Stimulated activated CD8-positive, alpha-beta memory T cell treated with anti-CD3 and anti-CD28 coated beads, Interleukin-7, amount 100 ng/mL, for 1 hour (primary cell): ENCODE results near the gene MAP3K14.

Experiments used
- DNase-seq, 2 donors: peaks; one replicate each; pipeline ENCODE4 v3.0.0-alpha.2; 2020; ENCODE audit warnings: low read depth in 2 of 2

Gene MAP3K14

GRCh38 chr17:45235416-45236281, 81.2 kb downstream of the MAP3K14 start:
- DNase-seq = peak; percentile 61 to 65

GRCh38 chr17:45234641-45235415, 82.0 kb downstream of the MAP3K14 start:
- DNase-seq = no peak

DNA sequence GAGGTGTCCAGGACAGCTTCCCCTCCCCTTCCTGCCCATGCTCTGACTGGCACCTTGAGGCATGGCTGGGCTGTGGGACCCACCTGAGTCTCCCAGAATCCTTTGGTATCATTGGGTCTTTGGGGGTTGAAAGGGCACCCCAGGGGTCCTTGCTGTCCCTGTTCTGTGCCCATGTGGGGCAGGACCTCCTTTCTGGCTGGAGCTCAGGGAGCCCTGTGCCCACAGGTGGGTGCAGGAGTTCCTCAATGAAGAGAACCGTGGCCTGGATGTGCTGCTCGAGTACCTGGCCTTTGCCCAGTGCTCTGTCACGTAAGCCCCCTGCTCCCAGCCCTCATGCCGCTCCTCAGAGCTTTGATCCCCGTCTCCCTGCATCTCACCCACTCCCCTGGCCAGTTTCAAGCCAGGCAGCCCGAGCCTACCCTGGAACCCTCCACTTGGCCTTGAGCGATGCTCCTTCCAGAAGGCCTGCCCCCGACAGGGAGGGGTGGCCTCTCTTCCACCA, 83.3 kb downstream of the MAP3K14 start:
- no peak for DNase-seq

DNA sequence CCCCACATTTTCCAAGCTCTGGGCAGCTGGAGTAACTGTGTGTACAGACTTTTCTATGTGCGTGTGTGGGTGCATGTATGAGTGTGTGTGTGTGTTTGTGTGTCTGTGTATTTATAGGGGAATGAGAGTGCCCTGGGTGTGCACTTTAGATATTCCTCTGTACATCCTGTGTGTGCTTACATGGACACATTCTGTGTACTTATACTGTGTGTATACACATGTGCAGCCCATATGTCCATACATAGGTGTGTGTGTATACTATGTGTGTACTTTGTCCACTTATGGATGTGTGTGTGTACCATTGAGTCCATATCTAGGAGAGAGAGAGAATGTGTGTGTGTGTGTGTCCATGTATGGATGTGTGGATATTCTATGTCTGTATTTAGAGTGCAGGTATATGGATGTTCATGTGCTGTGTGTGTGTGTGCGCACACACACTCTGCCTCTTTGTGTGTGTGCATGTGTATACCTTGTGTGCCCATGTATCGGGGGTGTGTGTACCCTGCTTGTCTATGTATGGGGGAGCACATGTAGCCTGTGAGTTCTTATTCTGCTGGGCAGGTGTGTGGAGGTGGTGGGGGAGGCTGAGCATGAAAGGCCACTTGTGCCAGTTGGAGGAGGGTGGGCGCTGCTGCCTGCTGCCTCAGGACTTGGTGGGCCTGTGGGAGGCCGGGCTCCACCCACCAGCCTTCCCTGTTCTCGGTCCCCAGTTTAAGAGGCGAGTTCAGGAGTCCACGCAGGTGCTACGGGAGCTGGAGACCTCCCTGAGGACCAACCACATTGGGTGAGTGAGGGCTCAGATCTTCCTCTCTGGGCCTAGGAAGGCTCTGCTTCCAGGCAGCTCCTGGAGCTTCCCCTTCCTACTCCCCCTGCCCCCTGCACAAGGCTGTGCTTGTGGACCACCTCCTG, 84.1 kb downstream of the MAP3K14 start:
- no peak for DNase-seq

GRCh38 chr17:45231481-45232116, 85.2 kb downstream of the MAP3K14 start:
- no peak for DNase-seq

DNA sequence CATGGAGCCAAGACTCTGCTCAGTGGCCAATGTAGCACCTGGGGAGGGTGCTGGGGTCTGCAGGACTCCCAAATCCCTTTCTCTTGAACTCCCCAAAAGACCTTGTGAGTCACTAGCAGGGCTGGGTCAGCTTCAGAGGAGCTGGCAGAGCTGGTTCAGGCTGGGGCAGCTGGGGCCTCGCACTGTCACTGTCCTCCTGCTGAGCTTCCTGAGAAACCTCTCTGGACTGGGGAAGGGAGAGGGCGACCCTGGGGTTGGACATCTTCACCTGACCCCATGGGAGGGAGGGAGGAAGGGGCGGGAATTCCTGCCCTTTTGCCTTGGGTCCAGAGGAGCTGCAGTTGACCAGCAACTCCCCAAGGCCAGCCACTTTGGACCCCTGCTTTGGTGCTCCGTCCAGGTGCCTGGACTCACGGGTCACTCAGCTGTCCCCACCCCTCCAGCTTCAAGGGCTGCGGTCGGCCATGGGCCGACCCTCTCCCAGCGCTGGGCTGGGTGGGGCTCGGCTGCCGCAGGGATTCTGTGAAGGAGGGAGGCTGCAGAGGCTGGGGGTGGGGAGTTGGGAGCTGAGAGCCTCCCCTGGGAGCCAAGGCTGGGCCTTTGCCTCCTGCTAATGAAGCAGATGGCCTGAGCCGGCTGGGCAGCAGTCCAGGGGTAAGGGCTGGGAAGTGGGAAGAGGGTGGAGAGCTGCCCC, 85.9 kb downstream of the MAP3K14 start:
- no peak for DNase-seq

DNA sequence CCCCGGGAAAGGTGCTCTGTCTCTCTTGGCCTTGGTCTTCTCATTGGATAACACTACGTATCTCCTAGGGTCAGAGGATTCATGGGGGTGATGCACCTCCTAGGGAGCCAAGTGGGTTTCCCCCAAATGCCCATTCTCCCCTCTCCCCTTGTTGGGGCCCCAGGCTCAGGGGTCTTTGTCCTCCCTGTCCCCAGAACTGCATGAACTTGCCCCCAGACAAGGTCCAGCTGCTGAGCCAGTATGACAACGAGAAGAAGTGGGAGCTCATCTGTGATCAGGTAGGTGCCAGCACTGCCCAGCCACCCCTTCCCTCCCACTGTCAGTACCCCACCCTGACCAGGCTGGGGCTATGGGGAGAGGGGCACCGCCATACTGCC, 86.4 kb downstream of the MAP3K14 start:
- no peak for DNase-seq

DNA sequence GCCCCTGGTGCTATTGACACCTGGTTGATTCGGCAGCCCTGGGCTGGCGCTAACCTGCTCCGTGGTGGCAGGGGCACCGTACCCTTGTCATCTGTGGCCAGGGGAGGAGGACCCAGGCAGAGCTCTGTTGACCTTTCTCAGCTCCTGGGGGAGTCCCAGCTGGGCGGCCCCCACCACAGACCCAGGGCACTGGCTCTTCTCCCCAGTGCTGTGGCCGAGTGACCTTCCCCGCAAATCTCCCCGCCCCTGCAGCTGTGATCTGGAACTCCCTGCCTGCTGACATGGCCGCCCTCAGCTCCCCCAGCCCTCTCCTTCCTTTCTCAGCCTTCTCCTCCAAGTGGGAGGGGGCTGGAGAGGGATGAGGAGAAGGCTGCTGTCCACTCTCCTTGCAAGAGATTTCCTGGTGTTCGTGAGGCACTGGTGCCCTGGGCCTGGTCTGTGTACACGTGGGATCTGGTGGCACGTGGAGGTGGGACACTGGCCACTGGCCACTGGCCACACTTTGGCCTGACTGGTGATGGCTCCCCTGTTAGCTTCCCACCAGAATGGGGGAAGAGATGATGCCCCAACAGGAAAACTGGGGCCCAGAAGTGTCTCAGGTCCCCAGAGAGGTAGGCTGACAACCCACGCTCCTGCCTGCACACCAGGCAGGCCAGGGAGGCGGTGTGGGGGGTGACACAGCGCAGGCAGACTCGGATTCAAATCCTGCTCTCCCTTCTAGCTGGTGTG, 87.0 kb downstream of the MAP3K14 start:
- no peak for DNase-seq

DNA sequence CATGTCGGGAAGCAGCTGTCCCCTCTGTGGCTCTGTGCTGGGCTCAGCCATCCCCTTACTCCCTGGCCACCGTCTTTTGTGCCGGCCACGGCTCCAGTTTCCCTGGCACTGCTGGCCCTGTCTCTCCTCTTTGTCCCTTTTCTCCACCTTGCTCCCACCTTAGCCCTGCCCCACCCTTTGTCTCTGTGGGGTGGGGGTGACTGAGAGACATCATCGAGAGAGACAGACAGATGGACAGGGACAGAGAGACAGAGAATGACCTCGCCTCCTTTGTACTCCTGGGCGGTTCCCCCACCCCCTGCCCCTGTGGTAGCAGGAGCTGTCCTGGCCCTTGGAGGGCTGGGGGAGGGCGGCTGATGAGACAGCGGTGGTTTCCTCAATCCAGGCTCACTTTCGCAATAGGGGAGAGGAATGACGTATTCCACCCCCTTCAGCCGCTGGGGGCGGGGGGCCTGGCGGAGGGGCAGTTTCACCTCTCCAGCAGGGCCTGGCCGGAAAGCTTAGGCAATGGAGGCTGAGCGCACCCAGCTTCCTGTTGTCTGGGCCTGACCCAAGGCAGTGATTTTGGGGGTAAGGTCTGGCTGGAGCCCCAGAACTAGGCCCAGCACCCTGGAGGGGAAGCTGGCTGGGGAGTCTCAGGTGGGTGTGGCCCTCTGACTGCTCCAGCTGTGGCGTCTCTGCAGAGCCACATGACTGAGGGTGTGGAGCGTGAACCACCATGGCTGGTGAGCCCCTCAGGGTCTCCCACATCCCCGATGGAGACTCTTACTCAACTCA, 87.9 kb downstream of the MAP3K14 start:
- peak; percentile 55 to 59 for DNase-seq

GRCh38 chr17:45227926-45228762, 88.7 kb downstream of the MAP3K14 start:
- no peak for DNase-seq

DNA sequence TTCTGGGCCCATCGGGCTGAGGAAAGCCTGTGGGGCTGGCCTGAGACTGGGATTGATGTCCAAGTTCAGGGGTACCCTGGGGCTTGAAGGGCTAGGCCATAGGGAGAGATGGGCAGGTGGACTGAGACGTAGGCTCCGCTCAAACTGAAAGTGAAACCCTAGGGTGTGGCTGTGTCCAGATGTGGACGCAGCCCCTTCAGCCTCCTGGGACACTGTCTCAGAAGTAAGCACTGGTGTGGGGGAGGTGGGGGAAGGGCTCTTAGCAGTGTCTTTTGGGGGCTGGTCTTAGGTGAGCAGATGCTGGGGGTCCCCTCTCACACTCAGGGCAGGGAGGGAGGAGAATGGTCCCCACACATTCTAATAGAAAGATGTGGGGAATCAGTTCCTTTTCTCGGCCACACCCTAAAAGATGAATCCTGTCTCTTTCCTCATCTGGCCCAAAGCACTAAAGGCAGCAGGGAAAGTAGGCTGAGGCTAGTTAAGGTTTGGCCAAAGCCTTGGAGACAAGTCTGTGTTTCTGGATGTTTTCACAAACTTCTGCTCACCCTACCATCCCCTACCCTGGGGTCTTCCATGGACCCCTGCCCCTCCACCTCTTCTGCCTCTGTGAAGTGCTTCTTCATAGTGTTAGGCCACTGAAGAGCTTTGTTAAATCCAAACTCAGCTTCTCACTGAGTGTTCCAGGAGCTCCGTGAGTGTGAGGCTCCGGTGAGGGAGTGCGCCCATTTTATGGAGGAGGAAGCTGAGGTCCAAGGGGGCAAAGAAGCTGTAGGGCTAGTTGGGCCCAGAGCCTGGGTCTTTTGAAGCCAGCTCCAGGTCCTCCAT, 89.5 kb downstream of the MAP3K14 start:
- no peak for DNase-seq

GRCh38 chr17:45226576-45226975, 90.2 kb downstream of the MAP3K14 start:
- DNase-seq = no peak

- peak; percentile 84 to 87 for DNase-seq
These were observed 90.8 kb downstream of the MAP3K14 start for GRCh38 chr17:45225964-45226530.

GRCh38 chr17:45225051-45225700, 91.6 kb downstream of the MAP3K14 start:
- DNase-seq = no peak

DNA sequence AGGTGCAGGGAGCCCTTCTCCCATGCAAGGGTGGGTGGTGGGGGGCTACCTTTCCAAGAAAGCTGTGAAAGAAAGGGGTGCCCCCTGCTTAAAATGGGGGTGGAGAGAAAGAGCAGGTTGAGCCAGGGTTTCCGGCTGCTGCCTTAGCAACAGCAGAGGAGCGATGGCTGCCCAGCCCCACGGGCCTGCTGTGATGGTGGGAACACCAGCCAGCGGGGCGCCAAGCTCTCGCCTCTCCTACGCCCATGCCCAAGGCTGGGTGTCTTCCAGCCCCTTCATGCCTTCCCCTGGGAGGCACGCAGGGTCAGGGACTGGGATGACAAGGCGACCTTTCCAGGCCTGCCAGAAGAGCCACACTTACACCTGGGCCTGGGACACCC, 92.2 kb downstream of the MAP3K14 start:
- no peak for DNase-seq
